ENCODE results near the gene DPH5.
A peak's percentile ranks its signal among the peaks of the same experiment; 100 is the strongest.
"Not testable (repeated sequence)": the region's sequence is repeated elsewhere in the genome, so short reads cannot be mapped to it uniquely, and the experiment has no call there.

The DPH5 gene

DNA sequence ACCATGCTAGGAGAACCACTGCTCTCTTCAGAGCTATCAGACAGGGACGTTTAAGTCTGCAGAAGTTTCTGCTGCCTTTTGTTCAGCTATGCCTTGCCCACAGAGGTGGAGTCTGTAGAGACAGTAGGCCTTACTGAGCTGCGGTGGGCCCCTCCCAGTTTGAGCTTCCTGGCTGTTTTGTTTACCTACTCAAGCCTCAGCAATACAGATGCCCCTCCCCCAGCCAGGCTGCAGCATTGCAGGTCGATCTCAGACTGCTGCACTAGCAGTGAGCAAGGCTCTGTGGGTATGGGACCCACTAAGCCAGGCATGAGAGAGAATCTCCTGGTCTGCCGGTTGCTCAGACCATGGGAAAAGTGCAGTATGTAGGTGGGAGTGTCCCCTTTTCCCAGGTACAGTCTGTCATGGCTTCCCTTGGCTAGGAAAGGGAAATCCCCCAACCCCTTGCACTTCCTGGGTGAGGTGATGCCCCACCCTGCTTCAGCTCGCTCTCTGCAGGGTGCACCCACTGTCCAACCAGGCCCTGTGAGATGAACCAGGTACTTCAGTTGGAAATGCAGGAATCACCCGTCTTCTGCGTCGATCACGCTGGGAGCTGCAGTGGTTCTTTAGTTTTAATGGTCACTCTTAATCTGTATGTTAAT lies 75.9 kb downstream of the DPH5 start:
- Mint-ChIP-seq H3K4me3 (peak overlapping the region; percentile 7), H3K27ac (peak overlapping the region; percentile 85), H3K9me3 (peaks cover 54% of the 10 kb centered on the region), H3K4me1 (ENCODE audit: low read depth) (peaks cover 86% of the 10 kb centered on the region), H3K36me3 (ENCODE audit: low read depth) (peaks cover 97% of the 10 kb centered on the region)
- not testable (repeated sequence) for H3K27me3 Mint-ChIP-seq

DNA sequence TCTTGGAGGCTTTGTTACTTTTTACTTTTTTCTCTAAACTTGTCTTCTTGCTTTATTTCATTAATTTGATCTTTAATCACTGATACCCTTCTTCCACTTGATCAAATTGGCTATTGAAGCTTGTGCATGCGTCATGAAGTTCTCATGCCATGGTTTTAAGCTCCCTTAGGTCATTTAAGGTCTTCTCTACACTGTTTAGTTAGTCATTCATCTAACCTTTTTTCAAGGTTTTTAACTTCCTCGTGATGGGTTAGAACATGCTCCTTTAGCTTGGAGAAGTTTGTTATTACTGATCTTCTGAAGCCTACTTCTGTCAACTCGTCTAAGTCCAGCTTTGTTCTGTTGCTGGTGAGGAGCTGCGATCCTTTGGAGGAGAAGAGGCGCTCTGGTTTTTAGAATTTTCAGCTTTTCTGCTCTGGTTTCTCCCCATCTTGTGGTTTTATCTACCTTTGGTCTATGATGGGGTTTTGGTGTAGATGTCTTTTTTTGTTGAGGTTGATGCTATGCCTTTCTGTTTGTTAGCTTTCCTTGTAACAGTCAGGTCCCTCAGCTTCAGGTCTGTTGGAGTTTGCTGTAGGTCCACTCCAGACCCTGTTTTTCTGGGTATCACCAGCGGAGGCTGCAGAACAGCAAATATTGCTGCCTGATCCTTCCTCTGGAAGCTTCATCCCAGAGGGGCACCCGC lies 76.7 kb downstream of the DPH5 start:
- H3K4me1 Mint-ChIP-seq (ENCODE audit: low read depth) = peaks cover 80% of the 10 kb centered on the region
- H3K9me3 Mint-ChIP-seq = peaks cover 52% of the 10 kb centered on the region
- H3K36me3 Mint-ChIP-seq (ENCODE audit: low read depth) = peaks cover 95% of the 10 kb centered on the region
- H3K4me3 Mint-ChIP-seq = peak overlapping the region; percentile 42
- not testable (repeated sequence) for H3K27me3 Mint-ChIP-seq
- H3K27ac Mint-ChIP-seq = peak overlapping the region; percentile 85

DNA sequence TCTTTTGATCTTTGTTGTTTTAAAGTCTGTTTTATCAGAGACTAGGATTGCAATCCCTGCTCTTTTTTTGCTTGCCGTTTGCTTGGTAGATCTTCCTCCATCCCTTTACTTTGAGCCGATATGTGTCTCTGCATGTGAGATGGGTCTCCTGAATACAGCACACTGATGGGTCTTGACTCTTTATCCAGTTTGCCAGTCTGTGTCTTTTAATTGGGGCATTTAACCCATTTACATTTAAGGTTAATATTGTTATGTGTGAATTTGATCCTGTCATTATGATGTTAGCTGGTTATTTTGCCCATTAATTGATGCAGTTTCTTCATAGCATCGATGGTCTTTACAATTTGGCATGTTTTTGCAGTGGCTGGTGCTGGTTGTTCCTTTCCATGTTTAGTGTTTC lies 77.8 kb downstream of the DPH5 start:
- peaks cover 95% of the 10 kb centered on the region for H3K36me3 Mint-ChIP-seq (ENCODE audit: low read depth)
- H3K4me1 Mint-ChIP-seq (ENCODE audit: low read depth) = peaks cover 78% of the 10 kb centered on the region
- H3K9me3 Mint-ChIP-seq = peaks cover 42% of the 10 kb centered on the region
- H3K27ac Mint-ChIP-seq = peak overlapping the region; percentile 53
- not testable (repeated sequence) for H3K27me3 Mint-ChIP-seq, H3K4me3 Mint-ChIP-seq

DNA sequence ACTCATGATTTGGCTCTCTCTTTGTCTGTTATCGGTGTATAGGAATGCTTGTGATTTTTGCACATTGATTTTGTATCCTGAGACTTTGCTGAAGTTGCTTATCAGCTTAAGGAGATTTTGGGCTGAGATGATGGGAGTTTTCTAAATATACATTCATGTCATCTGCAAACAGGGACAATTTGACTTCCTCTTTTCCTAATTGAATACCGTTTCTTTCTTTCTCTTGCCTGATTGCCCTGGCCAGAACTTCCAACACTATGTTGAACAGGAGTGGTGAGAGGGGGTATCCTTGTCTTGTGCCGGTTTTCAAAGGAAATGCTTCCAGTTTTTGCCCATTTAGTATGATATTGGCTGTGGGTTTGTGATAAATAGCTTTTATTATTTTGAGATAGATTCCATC lies 79.5 kb downstream of the DPH5 start:
- H3K4me3 Mint-ChIP-seq, H3K27ac Mint-ChIP-seq, H3K27me3 Mint-ChIP-seq: not testable (repeated sequence)
- peaks cover 95% of the 10 kb centered on the region for H3K36me3 Mint-ChIP-seq (ENCODE audit: low read depth)
- H3K4me1 Mint-ChIP-seq (ENCODE audit: low read depth) = peaks cover 79% of the 10 kb centered on the region
- peaks cover 37% of the 10 kb centered on the region for H3K9me3 Mint-ChIP-seq

- Mint-ChIP-seq H3K27ac (no peak overlapping the region), H3K36me3 (ENCODE audit: low read depth) (peaks cover 89% of the 10 kb centered on the region), H3K4me1 (ENCODE audit: low read depth) (peaks cover 58% of the 10 kb centered on the region), H3K4me3 (no peak overlapping the region), H3K9me3 (peaks cover 29% of the 10 kb centered on the region), H3K27me3 (peaks cover 4% of the 10 kb centered on the region)
Observed at GRCh38 chr1:100943533-100943932, 82.1 kb downstream of the DPH5 start.

DNA sequence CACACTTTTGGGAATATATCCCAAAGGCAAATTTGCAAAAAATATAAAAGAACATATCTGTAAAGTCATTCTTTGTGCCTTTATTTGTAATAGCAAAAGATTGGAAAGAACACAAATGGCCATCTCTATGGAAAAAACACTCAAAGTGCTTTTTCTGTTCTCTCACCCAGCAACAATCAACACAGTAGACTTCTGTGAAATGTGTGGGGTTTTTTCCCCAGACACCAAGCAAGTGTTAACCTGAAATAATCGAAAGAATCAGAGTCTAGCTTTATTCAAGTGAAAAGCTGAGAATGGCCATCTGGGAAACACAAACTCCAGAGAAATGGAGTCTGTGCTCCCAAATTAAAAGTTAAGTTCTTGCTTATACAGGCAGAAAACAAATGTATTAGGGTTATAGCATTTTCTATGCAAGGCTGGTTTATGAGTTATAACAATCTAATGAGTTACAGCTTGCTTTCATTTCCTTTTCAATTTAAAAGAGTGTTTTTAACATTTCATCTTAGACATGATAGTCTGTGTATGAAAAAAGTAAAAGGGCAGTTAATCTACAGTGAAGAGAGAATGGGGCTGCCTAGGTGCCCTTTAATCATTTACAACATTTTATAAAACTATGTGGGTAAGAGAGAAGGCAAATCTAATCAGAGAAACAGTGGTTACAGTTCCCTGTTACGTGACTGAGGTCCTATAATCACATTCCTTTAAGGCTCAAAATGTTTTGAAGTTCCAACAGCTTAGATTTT lies 83.1 kb downstream of the DPH5 start:
- peaks cover 47% of the 10 kb centered on the region for H3K4me1 Mint-ChIP-seq (ENCODE audit: low read depth)
- peaks cover 21% of the 10 kb centered on the region for H3K9me3 Mint-ChIP-seq
- H3K36me3 Mint-ChIP-seq (ENCODE audit: low read depth) = peaks cover 89% of the 10 kb centered on the region
- H3K4me3 Mint-ChIP-seq = no peak overlapping the region
- no peak overlapping the region for H3K27ac Mint-ChIP-seq
- peaks cover 4% of the 10 kb centered on the region for H3K27me3 Mint-ChIP-seq

DNA sequence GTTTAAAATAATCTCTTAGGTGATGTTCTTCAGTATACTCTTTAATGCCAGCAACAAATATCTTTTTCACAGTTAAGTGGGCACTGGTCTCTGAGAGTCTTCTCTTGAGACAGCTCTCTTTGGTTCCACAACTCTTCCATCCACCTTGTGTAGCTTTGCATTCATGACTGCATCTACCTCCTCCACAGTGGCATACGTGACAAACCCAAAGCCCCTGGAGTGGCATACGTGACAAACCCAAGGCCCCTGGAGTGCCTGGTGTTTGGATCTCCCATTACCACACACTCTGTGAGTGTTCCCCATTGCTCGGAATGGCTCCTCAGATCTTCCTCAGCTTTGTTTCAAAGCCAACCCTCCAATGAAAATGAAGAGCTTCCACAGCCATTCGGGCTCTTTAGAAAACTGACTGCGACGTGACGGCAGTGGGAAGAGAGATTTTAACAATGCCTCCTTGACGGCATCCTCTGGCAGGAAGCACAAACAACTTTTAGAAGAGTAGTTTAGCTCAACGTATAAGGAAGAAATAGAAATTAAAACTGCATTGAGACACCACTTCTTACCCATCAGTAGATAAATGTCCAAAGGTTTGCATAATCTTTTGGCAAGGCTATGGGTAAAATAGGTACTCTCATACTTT lies 83.9 kb downstream of the DPH5 start:
- Mint-ChIP-seq H3K27me3 (peaks cover 4% of the 10 kb centered on the region), H3K27ac (peak overlapping the region; percentile 100), H3K4me3 (peak overlapping the region; percentile 85), H3K4me1 (ENCODE audit: low read depth) (peaks cover 42% of the 10 kb centered on the region), H3K9me3 (peaks cover 16% of the 10 kb centered on the region), H3K36me3 (ENCODE audit: low read depth) (peaks cover 88% of the 10 kb centered on the region)

GRCh38 chr1:100941098-100941527 lies 84.5 kb downstream of the DPH5 start:
- Mint-ChIP-seq H3K36me3 (ENCODE audit: low read depth) (peaks cover 88% of the 10 kb centered on the region), H3K27ac (peak overlapping the region; percentile 100), H3K4me1 (ENCODE audit: low read depth) (peaks cover 43% of the 10 kb centered on the region), H3K9me3 (peaks cover 14% of the 10 kb centered on the region), H3K4me3 (peak overlapping the region; percentile 85), H3K27me3 (peaks cover 4% of the 10 kb centered on the region)

Measured in stimulated activated naive CD8-positive, alpha-beta T cell treated with anti-CD3 and anti-CD28 coated beads, Interleukin-15, Interleukin-2, amounts not matched to agents 100 ng/mL and 50 ng/mL, for 24 hours (primary cell).